Neural progenitor cell (in vitro differentiated cells): Measurements from ENCODE around the gene AUP1. TPM values are rescaled to one million over a fixed set of nuclear protein-coding genes. Genes with fewer than 3 reads are reported as not detected.
A peak's percentile ranks its signal among the peaks of the same experiment; 100 is the strongest.

ENCODE experiments used
- DNase-seq: peaks from one replicate; pipeline ENCODE4 v3.0.0-alpha.2; 2016; ENCODE audit warnings: low spot score
- H2AFZ ChIP-seq: fragments of 200-600 bp; sonication (generic); replicated peaks from 2 replicates; pipeline ENCODE4 v1.6.1; 2016; ENCODE audit warnings: antibody characterized with exemption
- H3F3A ChIP-seq: fragments of 200-600 bp; sonication (generic); 2 replicates; pipeline ENCODE4 v1.6.1; 2016; ENCODE audit warnings: antibody characterized with exemption, low read depth
- H3K27ac ChIP-seq: fragments of 200-600 bp; sonication (generic); 2 replicates; pipeline ENCODE4 v1.5.1; 2016; ENCODE audit warnings: mild to moderate bottlenecking
- H3K27me3 ChIP-seq: fragments of 200-600 bp; sonication (generic); 2 replicates; pipeline ENCODE4 v1.6.1; 2016; ENCODE audit warnings: mild to moderate bottlenecking, moderate library complexity
- H3K36me3 ChIP-seq: fragments of 200-600 bp; sonication (generic); 2 replicates; pipeline ENCODE4 v1.5.1; 2016
- H3K4me1 ChIP-seq: fragments of 200-600 bp; sonication (generic); 2 replicates; pipeline ENCODE4 v1.6.1; 2016; ENCODE audit warnings: mixed run types
- H3K4me2 ChIP-seq: fragments of 200-600 bp; sonication (generic); 2 replicates; pipeline ENCODE4 v1.6.1; 2016
- H3K4me3 ChIP-seq: fragments of 200-600 bp; sonication (generic); 2 replicates; pipeline ENCODE4 v1.5.1; 2016
- H3K79me2 ChIP-seq: fragments of 200-600 bp; sonication (generic); 2 replicates; pipeline ENCODE4 v1.6.1; 2016; ENCODE audit warnings: low read depth
- H3K9ac ChIP-seq: fragments of 200-600 bp; sonication (generic); 2 replicates; pipeline ENCODE4 v1.6.1; 2016
- H3K9me3 ChIP-seq: fragments of 200-600 bp; sonication (generic); 2 replicates; pipeline ENCODE4 v1.5.1; 2016; ENCODE audit warnings: low read depth
- H4K20me1 ChIP-seq: fragments of 200-600 bp; sonication (generic); 2 replicates; pipeline ENCODE4 v1.6.1; 2016; ENCODE audit warnings: low read depth
- H3K27ac Mint-ChIP-seq: 3 replicates; pipeline ENCODE4 v1.8.0; 2021; ENCODE audit warnings: mixed read lengths
- H3K27me3 Mint-ChIP-seq: 2 replicates; pipeline ENCODE4 v1.8.0; 2022; ENCODE audit warnings: low read depth, mild to moderate bottlenecking, inconsistent platforms, moderate library complexity, mixed read lengths; ENCODE audit not compliant: insufficient read depth
- H3K36me3 Mint-ChIP-seq: 3 replicates; pipeline ENCODE4 v1.8.0; 2021; ENCODE audit warnings: mixed read lengths
- H3K4me1 Mint-ChIP-seq: 3 replicates; pipeline ENCODE4 v1.8.0; 2021; ENCODE audit warnings: mixed read lengths
- H3K4me3 Mint-ChIP-seq: 3 replicates; pipeline ENCODE4 v1.8.0; 2021; ENCODE audit warnings: mild to moderate bottlenecking, moderate library complexity, mixed read lengths
- H3K9me3 Mint-ChIP-seq: 3 replicates; pipeline ENCODE4 v1.8.0; 2020; ENCODE audit warnings: mixed read lengths
- EZH2 ChIP-seq: fragments of 200-600 bp; sonication (generic); IDR thresholded peaks from 2 replicates; pipeline ENCODE4 v1.6.1; 2017; ENCODE audit warnings: antibody characterized with exemption, mild to moderate bottlenecking, moderate library complexity
- EZH2phosphoT487 ChIP-seq: fragments of 200-600 bp; sonication (generic); IDR thresholded peaks from 2 replicates; pipeline ENCODE4 v1.6.1; 2017; ENCODE audit warnings: antibody characterized with exemption
- total RNA-seq: library from RNA; depleted of rRNA; stranded (reverse); fragments of >200 nt; gene quantifications from 2 replicates; pipeline ENCODE4 v1.2.3, GENCODE V29; 2015; ENCODE audit warnings: low replicate concordance
- TF ChIP-seq, protein P1 (sequence below): fragments of 200-600 bp; sonication (generic); IDR thresholded peaks from 2 replicates; pipeline ENCODE4 v1.5.1; 2017; ENCODE audit warnings: antibody characterized with exemption, mild to moderate bottlenecking

The AUP1 gene
- total RNA-seq, 1 donor from 2014 or later = 47.9 TPM

DNA sequence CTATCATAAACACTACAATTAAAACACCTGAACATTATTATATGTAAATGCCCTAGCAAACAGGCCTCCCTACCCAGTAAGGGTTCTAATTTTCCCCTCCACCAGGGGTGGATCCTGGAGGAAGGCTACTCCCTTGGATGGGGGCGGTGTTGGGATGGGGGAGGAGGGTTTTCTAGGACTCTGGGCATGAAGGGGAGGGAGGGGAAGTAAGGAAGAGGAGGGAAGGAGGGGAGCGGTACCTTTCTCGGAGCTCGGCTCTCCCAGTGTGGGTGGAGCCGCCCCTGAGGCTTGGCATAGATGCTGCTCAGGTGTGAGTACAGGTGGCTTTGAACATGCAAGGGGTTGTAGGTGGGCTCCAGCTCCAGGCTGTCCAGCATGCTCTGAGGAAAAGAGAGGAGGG, 30.4 kb upstream of the AUP1 start:
- H3K4me3 Mint-ChIP-seq = no peak overlapping the region
- Histone ChIP-seq H3K9ac (no peak overlapping the region), H3K4me3 (no peak overlapping the region), H3K36me3 (no peaks in the 10 kb centered on the region), H3K27me3 (peaks cover 49% of the 10 kb centered on the region), H3F3A (peaks cover 6% of the 10 kb centered on the region), H3K4me1 (peaks cover 4% of the 10 kb centered on the region), H2AFZ (no peak overlapping the region), H3K9me3 (no peaks in the 10 kb centered on the region), H3K27ac (no peak overlapping the region), H3K79me2 (no peaks in the 10 kb centered on the region), H3K4me2 (no peak overlapping the region), H4K20me1 (peaks cover 13% of the 10 kb centered on the region)
- no peak overlapping the region for H3K27ac Mint-ChIP-seq
- no peak for DNase-seq
- H3K4me1 Mint-ChIP-seq = peaks cover 2% of the 10 kb centered on the region
- TF ChIP-seq, protein P1, sequence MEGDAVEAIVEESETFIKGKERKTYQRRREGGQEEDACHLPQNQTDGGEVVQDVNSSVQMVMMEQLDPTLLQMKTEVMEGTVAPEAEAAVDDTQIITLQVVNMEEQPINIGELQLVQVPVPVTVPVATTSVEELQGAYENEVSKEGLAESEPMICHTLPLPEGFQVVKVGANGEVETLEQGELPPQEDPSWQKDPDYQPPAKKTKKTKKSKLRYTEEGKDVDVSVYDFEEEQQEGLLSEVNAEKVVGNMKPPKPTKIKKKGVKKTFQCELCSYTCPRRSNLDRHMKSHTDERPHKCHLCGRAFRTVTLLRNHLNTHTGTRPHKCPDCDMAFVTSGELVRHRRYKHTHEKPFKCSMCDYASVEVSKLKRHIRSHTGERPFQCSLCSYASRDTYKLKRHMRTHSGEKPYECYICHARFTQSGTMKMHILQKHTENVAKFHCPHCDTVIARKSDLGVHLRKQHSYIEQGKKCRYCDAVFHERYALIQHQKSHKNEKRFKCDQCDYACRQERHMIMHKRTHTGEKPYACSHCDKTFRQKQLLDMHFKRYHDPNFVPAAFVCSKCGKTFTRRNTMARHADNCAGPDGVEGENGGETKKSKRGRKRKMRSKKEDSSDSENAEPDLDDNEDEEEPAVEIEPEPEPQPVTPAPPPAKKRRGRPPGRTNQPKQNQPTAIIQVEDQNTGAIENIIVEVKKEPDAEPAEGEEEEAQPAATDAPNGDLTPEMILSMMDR = no peak
- TF ChIP-seq EZH2 = no peak
- no peak for TF ChIP-seq EZH2phosphoT487
- H3K36me3 Mint-ChIP-seq = no peaks in the 10 kb centered on the region
- H3K27me3 Mint-ChIP-seq = peaks cover 30% of the 10 kb centered on the region
- H3K9me3 Mint-ChIP-seq = no peaks in the 10 kb centered on the region

DNA sequence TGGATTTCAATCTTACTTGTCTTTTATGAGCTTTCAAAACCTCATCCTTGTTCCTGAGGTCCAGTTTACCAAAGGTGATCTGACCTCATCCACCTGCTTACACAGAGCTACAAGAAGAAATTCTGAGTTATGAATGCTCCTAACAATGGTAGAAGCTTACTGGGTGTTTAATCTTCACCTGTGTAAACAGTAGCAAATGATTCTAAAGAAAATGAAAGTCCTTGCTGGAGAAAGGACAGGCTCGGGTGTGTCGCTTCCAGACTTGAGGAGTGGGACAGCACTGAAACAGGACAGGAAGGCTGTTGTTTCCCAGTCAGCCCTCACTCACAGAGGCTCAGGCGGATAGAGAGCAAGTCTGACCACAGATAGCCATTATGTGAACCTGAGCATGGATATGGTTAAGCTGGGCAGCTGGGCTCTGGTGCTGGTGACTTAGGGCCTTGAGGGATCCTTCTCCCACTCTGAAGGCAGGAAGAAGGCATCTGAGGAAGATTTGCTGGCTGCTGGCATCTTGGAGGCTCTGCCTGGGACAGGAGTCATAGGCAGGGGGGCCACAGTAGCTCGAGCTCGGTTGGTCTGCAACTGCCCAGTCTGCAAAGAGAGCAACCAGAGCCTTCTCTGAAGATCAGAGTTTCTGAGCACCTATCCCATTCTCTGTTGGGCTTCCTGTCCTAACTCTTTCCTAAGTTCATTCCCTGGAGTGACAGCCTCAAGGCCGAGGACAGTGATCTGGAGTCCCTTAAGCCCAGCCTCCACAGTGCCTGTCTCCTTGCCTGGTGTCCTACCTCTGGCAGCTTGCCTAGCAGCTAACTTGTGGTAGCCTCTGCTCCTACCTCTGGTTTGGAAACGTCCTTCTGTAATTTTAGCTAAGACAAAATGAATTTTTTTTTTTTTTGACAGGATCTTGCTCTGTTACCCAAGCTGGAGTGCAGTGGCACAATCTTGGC, 29.1 kb upstream of the AUP1 start:
- Mint-ChIP-seq H3K27me3 (peaks cover 31% of the 10 kb centered on the region), H3K4me1 (peaks cover 2% of the 10 kb centered on the region), H3K27ac (no peak overlapping the region), H3K4me3 (no peak overlapping the region), H3K36me3 (no peaks in the 10 kb centered on the region), H3K9me3 (no peaks in the 10 kb centered on the region)
- no peak overlapping the region for H3K9ac ChIP-seq
- TF ChIP-seq EZH2 (no peak), EZH2phosphoT487 (no peak)
- TF ChIP-seq, protein P1 = no peak
- no peaks in the 10 kb centered on the region for H3K79me2 ChIP-seq
- H3K9me3 ChIP-seq = no peaks in the 10 kb centered on the region
- no peak overlapping the region for H2AFZ ChIP-seq
- no peak overlapping the region for H3K4me2 ChIP-seq
- no peak for DNase-seq
- no peaks in the 10 kb centered on the region for H3K36me3 ChIP-seq
- H3K27ac ChIP-seq = no peak overlapping the region
- H3F3A ChIP-seq = peaks cover 19% of the 10 kb centered on the region
- H3K27me3 ChIP-seq = peaks cover 52% of the 10 kb centered on the region
- peaks cover 4% of the 10 kb centered on the region for H3K4me1 ChIP-seq
- H3K4me3 ChIP-seq = no peak overlapping the region
- peaks cover 13% of the 10 kb centered on the region for H4K20me1 ChIP-seq

DNA sequence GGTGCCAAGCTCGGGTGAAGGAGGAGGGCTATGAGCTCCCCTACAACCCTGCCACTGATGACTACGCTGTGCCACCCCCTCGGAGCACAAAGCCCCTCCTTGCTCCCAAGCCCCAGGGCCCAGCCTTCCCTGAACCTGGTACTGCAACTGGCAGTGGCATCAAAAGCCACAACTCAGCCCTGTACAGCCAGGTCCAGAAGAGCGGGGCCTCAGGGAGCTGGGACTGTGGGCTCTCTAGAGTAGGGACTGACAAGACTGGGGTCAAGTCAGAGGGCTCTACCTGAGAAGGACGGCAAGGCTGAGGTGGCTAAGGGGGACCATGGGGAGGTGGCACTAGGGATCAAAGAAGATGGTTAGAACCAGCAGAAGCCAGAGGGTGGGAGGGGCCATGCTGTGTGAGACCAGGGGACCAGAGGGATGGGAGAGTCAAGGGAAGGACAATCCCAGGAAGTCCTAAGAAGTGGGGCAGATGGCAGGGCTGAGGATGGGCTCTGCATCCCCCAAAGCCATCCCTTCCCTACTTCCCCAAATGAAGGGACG, 27.4 kb upstream of the AUP1 start:
- Mint-ChIP-seq H3K4me1 (peaks cover 6% of the 10 kb centered on the region), H3K27ac (no peak overlapping the region), H3K4me3 (peak overlapping the region; percentile 95), H3K27me3 (peaks cover 26% of the 10 kb centered on the region), H3K9me3 (no peaks in the 10 kb centered on the region), H3K36me3 (peaks cover 2% of the 10 kb centered on the region)
- no peaks in the 10 kb centered on the region for H3K9me3 ChIP-seq
- no peak overlapping the region for H3K9ac ChIP-seq
- peaks cover 40% of the 10 kb centered on the region for H3K27me3 ChIP-seq
- peaks cover 31% of the 10 kb centered on the region for H3F3A ChIP-seq
- TF ChIP-seq EZH2phosphoT487 (no peak), EZH2 (no peak)
- TF ChIP-seq, protein P1 = no peak
- H3K4me1 ChIP-seq = peaks cover 12% of the 10 kb centered on the region
- peaks cover 22% of the 10 kb centered on the region for H4K20me1 ChIP-seq
- H3K4me3 ChIP-seq = no peak overlapping the region
- H3K36me3 ChIP-seq = no peaks in the 10 kb centered on the region
- DNase-seq = no peak
- H3K4me2 ChIP-seq = no peak overlapping the region
- no peak overlapping the region for H2AFZ ChIP-seq
- H3K27ac ChIP-seq = no peak overlapping the region
- H3K79me2 ChIP-seq = peaks cover 9% of the 10 kb centered on the region
